ENCODE measurements around the gene MAGI2.
"Not testable (repeated sequence)": the region's sequence is repeated elsewhere in the genome, so short reads cannot be mapped to it uniquely, and the experiment has no call there.

Gene MAGI2

DNA sequence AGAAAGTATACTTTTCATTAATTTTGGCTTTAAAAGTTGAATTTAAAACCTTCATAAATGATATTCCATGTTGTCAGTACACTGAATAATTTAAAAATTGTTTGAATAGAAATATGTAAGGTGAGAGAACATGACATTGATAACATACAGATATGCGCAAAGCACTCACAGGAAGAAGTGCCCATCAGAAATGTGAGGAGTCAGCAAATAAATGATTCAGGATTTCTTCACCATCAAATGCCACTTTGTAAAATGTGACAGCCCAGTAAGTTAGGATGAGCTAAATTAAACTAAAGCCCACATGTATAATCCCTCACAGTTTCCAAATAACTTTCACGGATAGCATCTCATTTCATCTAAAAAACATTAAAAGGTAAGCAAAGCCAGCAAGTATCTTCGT lies 417.6 kb downstream of the MAGI2 start:
- no peak for DNase-seq (ENCODE audit: low read depth)
- in situ Hi-C loops (cut with HindIII; ENCODE audit: low sequenced_read_pairs): no loop called here
- TF ChIP-seq, protein P1, sequence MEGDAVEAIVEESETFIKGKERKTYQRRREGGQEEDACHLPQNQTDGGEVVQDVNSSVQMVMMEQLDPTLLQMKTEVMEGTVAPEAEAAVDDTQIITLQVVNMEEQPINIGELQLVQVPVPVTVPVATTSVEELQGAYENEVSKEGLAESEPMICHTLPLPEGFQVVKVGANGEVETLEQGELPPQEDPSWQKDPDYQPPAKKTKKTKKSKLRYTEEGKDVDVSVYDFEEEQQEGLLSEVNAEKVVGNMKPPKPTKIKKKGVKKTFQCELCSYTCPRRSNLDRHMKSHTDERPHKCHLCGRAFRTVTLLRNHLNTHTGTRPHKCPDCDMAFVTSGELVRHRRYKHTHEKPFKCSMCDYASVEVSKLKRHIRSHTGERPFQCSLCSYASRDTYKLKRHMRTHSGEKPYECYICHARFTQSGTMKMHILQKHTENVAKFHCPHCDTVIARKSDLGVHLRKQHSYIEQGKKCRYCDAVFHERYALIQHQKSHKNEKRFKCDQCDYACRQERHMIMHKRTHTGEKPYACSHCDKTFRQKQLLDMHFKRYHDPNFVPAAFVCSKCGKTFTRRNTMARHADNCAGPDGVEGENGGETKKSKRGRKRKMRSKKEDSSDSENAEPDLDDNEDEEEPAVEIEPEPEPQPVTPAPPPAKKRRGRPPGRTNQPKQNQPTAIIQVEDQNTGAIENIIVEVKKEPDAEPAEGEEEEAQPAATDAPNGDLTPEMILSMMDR (IDR thresholded peaks at IDR 0.05; ENCODE audit: low read depth, low read length, missing control alignments): no peak
- H3K4me3 ChIP-seq (ENCODE audit: low read depth, low read length): no peak overlapping the region

DNA sequence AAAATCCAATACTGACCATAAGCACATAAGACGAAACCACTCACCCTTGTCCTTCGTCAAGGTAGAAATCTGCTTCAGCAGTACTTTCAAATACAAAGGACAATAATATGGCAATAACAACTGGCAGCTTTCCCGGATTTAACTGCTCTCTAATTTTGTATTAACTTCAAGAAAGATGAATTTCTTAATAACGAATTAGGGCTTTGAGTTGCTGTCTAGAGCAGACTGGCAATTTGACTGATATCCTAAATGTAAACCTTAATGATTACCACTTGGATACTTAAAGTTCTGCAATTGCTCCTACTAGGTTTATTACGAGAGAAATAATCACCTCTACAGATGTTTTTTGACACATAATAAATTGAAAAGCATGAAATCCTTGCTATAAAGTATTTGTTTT lies 418.7 kb downstream of the MAGI2 start:
- DNase-seq (ENCODE audit: low read depth): no peak

DNA sequence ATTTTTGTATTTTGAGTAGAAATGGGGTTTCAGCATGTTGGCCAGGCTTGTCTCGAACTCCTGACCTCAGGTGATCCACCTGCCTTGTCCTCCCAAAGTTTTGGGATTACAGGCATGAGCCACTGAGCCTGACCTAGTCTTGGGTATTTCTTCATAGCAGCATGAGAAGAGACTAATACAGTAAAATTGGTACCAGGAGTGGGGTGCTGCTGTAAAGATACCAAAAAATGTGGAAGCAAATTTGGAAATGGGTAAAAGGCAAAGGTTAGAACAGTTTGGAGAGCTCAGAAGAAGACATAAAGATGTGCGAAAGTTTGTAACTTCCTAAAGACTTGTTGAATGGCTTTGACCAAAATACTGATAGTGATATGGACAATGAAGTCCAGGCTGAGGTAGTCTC lies 433.8 kb downstream of the MAGI2 start:
- in situ Hi-C loops (cut with HindIII; ENCODE audit: low sequenced_read_pairs): loop anchor here (5.0 kb wide), 1 partner anchor 452 kb away; no protein-coding TSS in a partner anchor
- not testable (repeated sequence) for DNase-seq (ENCODE audit: low read depth); H3K4me3 ChIP-seq (ENCODE audit: low read depth, low read length)

More for the DNA sequence above, 418.7 kb downstream of the MAGI2 start:
- no peak overlapping the region for H3K4me3 ChIP-seq (ENCODE audit: low read depth, low read length)
- in situ Hi-C loops (cut with HindIII; ENCODE audit: low sequenced_read_pairs): no loop called here
- TF ChIP-seq, protein P1 (IDR thresholded peaks at IDR 0.05; ENCODE audit: low read depth, low read length, missing control alignments): no peak

DNA sequence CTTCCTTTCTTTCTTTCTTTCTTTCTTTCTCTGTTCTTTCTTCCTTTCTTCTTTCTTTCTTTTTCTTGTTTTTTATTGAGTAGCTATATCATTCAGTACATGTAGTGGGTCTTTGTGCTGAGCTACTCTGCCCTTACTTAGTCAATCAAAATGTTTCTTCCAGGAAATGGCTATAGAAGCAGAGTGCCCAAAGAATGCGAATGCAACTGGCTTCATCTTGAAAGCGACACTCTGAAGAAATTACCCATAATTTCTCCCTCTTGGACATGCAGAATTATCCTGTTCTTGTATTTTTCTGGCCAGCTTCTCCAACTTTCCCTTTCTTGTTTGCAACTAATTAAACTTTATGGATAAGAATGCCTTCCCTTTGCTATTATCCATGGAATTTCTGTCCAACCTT lies 441.5 kb downstream of the MAGI2 start:
- in situ Hi-C loops (cut with HindIII; ENCODE audit: low sequenced_read_pairs): no loop called here
- no peak overlapping the region for H3K4me3 ChIP-seq (ENCODE audit: low read depth, low read length)
- DNase-seq (ENCODE audit: low read depth): no peak
- TF ChIP-seq, protein P1 (IDR thresholded peaks at IDR 0.05; ENCODE audit: low read depth, low read length, missing control alignments): no peak

DNA sequence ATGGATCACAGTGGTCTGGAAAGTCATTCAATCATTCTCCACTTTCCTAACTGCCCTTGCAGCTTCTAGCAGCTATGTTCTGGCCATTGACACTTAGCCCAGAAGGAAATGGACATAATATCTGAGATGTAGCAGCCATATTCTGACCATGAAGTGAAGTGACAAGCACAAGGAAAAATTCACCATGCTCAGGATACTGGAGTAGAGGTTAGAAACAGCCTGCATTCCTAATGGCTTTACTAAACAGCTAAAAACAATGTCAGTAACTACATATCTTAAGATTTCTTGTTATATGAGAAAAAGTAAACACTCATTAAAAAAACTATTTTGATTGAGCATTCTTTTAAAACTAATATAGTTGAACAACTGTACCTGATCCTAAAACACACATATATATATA lies 443.8 kb downstream of the MAGI2 start:
- TF ChIP-seq, protein P1 (IDR thresholded peaks at IDR 0.05; ENCODE audit: low read depth, low read length, missing control alignments): no peak
- in situ Hi-C loops (cut with HindIII; ENCODE audit: low sequenced_read_pairs): no loop called here
- H3K4me3 ChIP-seq (ENCODE audit: low read depth, low read length): no peak overlapping the region
- no peak for DNase-seq (ENCODE audit: low read depth)

DNA sequence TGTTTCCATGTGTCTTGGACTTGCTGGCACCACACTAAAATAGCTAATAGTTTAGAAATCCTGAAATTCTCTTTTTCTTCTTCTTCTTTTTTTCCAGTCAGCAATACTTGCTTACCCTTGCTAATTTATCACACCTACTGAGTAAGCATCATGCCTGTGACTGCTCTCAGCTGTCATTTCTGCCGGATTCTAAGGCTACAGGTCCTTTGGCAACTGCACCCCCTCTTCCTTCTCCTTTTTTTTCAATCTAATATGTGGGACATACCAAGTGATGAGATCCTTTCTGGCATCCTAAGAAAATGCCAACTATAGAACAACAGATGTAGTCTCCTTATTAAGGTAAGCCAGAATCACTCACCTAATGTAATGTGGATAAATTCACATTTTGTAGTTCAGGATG lies 444.7 kb downstream of the MAGI2 start:
- H3K4me3 ChIP-seq (ENCODE audit: low read depth, low read length): no peak overlapping the region
- in situ Hi-C loops (cut with HindIII; ENCODE audit: low sequenced_read_pairs): no loop called here
- TF ChIP-seq, protein P1 (IDR thresholded peaks at IDR 0.05; ENCODE audit: low read depth, low read length, missing control alignments): no peak
- no peak for DNase-seq (ENCODE audit: low read depth)

DNA sequence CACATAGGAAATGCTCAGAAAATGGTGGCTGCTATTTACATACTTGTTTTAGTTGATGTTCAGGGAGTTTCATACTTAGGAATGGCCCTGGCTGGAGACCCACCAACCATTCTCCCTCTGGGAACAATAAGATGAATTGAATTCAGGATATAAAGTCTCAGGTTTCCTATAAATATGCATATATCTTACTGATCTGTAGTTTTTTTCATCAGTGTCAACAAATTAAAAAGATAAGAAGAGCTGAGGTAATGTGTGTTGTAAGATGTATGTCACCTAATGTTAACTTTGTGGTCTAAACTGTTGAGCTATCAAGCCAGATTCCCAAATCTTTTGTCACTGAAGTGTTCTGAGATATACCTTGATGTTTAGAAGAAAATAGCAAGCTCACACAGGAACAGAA lies 457.5 kb downstream of the MAGI2 start:
- TF ChIP-seq, protein P1 (IDR thresholded peaks at IDR 0.05; ENCODE audit: low read depth, low read length, missing control alignments): no peak
- H3K4me3 ChIP-seq (ENCODE audit: low read depth, low read length): no peak overlapping the region
- DNase-seq (ENCODE audit: low read depth): no peak
- in situ Hi-C loops (cut with HindIII; ENCODE audit: low sequenced_read_pairs): loop anchor here (5.0 kb wide), 1 partner anchor 34 kb away; no protein-coding TSS in a partner anchor

All from astrocyte of the cerebellum (primary cell).